GM21423 (cell line): ENCODE measurements around the gene ERC2.

Experiments used
- ATAC-seq: cut with Tn5 transposase; IDR thresholded peaks from one replicate; pipeline ENCODE4 v1.9.1; 2021; ENCODE audit warnings: mild to moderate bottlenecking, moderate library complexity; ENCODE audit not compliant: unreplicated experiment

ERC2 gene

DNA sequence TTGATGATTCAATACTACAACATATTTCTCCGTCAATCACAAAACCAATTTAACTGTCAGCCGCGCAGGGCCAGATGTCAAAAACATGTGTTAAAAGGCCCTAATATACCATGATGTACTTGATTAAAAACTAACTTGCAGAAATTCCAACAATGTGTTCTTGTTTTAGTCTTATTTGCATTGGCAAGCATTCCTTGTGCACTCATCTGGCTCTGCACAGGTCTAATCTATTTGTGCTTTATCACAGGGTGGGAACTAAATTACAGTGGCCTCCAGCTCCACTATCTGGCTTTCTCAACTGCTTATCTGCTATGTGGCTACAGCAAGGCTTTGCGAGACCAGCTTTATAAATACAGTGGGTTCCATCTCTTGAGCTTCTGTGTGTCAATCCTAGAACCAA lies 455.5 kb downstream of the ERC2 start:
- no peak for ATAC-seq

DNA sequence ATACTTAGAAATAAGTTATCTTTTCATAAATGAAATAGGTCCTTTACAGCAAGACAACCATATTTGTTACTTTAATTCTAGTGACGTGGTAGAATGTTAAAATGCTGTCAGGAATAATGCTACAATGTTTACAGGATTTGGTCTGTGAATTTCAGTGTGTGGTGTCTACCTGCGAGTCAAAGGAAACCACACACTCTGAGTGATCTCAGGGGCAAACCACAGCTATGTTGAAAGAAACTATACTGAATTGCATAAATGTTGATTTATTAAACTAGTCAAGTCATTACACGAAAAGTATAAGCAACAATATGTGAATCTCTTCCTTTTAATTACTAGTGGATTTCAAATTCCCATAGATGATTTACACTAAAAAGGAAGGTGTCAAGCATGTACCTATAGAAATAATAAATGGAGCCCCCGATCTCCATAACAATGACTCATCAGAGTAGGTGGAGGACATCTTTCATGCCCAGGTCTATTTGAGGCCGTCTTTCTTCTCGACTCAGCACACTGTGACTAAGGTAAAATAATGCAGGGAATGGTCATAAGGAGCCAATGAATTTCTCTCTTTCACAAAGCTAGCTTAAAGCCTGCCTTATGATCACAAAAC lies 463.0 kb downstream of the ERC2 start:
- ATAC-seq, result no peak

- no peak for ATAC-seq
Measured at GRCh38 chr3:56003129-56003528, 465.1 kb downstream of the ERC2 start.

GRCh38 chr3:56001991-56002390 lies 466.3 kb downstream of the ERC2 start:
- no peak for ATAC-seq

DNA sequence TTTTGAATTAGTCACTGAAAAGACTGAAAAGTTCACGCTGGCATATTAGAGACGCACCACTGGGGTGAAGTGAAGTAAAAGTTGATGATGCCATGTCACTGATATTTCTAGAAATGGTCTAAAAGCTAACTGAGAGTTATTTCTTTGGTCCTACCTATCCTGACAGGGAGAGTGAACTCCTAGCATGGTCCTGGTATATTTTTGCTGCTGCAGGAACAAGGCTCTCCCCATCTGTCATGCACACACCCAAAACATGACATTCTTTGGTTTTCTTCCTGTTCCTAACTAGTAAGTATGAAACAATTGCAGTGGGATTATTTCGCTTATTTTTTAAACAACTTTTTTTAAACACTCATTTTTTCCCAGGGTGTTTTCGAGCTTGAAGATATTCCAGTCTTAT lies 466.7 kb downstream of the ERC2 start:
- no peak for ATAC-seq

DNA sequence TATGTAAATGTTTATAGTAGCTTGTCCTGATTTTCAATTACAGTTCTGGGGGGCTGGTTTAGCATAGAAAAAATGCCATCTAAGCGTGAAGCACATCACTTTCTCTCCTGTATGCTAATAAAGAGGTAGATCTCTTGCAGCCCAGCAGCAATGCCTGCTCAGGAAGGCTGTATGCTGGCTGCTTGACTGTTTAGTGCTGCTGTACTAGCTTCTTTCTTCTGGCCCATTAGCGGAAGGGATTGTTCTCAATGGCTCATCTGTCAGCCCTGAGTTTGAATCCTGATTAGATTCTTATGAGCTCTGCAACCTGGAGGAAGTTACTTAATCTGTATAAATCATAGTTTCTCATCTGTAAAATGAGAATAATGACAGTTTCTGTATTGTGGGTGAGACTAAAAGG lies 478.9 kb downstream of the ERC2 start:
- ATAC-seq, result no peak

DNA sequence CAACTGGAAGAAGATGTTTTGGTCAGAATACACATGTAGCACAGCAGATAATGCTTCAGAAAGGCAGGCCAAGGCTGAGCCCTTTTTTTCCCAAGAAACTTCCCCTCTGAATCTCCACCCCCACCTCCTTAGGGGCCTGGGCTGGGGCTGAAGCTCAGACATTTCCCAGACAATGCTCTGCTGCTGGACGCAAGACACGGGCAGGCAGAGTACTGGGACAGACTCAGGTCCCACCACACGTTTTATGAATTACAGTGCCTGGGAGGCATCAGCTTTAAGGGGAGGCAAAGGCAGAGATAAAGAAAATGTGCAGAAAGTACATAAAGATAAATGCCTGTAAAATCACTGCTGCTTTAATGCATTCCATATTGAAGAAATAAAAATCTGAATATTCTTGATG lies 479.4 kb downstream of the ERC2 start:
- no peak for ATAC-seq

DNA sequence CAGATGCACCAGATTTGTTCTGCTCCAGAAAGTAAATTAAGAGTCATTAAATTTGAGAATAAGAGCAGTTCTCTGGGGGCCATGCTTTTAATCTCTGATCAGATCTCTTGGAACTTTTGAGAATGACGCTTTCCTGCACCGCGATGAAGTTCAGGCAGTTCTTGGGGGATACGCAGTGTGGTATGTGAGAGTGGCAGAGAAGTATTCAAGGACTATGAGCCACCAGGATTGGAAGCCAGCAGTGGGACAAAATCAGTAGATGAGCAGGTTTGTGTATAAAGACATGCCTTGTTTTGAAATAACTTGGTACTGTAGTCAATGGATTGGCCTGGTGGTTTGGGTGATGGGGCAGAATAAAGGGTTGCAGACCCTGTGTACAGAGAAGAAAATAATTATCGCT lies 483.6 kb downstream of the ERC2 start:
- no peak for ATAC-seq

DNA sequence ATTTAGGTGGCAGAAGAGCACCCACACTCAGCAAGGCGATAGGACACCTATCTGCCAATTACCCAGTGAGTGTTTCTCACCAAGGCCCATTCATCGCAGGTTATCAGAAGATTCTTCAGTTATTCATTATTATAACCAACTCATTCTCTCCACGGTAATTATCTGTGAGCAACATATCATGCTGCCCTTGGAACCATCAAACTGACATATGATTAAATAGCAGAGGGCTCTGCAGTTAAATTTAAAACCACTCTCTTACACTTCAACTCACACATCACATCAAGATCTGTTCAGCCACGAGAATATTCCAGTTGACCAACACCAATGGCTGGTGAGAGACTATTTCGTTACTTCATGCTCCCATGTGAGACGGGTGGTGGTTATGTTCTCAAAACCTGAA lies 489.3 kb downstream of the ERC2 start:
- no peak for ATAC-seq

DNA sequence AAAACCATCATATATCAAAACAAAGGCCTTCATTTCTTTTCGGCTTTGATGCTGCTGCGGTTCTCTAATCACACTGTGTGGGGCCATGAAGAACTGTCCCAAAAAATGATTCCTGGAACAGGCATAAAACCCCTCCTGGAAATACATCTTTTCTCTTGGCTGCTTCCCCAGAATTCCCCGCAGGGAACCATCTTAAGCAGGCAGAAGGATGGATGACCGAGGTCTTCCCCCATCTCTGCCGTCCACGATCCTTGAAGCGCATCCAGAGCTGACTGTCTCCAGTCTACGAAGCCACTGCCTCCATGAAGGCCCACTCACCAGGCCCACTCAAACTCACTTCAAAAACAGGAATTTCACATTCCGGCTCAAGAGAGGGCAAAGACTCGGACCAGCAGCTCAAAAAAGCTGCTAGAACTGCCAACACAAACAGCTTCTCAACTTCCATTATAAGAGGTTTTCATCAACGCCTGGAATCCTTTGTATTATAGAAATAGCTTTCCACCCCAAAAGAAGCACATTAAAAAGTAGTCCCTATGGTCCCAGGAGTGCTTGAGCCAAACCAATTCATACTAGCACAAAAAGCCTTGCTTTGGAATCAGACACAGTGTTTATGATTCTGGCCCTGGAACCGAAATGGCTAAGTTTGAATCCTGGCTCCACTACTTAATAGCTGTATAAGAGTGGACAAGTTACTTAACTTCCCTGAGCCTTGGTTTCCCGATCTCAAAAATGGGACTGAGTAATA lies 493.7 kb downstream of the ERC2 start:
- no peak for ATAC-seq

DNA sequence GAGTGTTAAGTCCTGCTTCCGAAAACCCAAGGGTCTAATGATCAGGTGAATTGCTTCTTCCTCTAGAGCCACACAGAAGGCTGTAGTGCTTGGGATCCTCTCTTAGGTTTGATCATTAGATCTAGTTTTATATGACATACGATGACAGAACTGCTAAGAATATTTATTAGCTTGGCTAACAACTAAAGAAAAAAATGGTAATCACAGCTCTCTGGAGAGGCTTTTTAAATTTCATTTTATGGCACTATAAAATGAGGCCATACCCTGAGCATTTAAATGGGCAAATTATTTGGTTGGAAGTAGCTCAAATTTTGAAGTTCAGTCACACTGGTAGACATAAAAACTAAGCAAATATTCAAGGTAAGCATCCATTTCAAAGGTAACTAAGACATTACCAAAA lies 498.6 kb downstream of the ERC2 start:
- ATAC-seq, result no peak

DNA sequence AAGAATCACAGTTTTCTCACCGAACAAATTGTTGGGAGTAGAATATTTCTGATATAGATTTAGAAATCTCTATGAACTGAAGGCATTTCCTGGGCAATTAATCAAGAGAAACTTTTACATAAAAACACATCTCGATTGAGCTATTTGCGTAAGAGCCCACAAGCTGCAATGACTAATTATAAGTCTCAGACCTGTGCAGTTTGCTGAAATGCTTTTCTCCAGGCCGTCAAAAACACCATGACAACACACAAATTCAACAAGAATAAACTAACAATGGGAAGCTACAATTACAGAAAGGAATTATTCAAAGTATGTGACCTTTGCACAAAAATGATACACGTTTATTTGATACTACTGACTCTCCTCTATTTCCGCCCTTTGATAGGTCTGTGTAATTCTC lies 499.9 kb downstream of the ERC2 start:
- no peak for ATAC-seq

- no peak for ATAC-seq
Measured at GRCh38 chr3:55966566-55966965, 501.7 kb downstream of the ERC2 start.

DNA sequence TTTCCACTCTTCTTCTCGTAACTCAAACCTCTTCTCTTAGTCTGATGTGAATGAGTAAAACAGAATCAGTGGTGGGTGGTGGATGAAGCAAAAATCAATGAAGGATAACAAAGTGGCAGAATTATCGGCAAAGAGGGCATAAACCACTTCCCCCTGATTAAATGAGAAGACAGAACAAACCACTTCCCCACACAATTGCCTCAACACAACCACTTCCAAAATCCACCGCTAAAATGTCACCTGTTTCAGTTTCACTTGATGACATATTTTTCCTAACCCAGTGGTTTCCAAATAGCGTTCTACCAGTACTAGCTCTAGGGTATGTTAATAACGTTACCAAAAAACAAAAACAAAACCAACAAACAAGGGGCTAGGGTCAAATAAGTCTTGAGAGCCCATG lies 502.5 kb downstream of the ERC2 start:
- no peak for ATAC-seq

GRCh38 chr3:55964491-55964985 lies 503.7 kb downstream of the ERC2 start:
- no peak for ATAC-seq

DNA sequence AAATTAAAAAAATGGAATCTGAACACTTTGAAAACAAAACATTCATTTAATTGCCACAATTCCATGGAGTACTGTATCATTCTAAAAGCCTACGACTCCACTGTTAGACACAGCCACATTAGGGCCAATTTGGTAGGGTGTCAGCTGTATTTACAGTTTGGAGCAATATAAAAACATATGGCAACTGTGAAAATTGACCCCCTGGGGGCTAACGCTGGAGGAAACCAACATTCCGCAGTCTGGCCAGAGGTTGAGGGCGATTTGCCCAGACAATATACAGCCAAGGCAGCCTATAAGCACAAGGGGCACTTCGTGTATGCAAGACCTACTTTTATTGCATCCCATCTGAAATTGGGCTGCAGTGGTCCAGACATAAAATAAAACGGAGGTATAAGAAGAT lies 504.7 kb downstream of the ERC2 start:
- no peak for ATAC-seq

- no peak for ATAC-seq
Measured at GRCh38 chr3:55959471-55960080, 508.7 kb downstream of the ERC2 start.

- no peak for ATAC-seq
Measured at GRCh38 chr3:55958605-55959004, 509.7 kb downstream of the ERC2 start.

DNA sequence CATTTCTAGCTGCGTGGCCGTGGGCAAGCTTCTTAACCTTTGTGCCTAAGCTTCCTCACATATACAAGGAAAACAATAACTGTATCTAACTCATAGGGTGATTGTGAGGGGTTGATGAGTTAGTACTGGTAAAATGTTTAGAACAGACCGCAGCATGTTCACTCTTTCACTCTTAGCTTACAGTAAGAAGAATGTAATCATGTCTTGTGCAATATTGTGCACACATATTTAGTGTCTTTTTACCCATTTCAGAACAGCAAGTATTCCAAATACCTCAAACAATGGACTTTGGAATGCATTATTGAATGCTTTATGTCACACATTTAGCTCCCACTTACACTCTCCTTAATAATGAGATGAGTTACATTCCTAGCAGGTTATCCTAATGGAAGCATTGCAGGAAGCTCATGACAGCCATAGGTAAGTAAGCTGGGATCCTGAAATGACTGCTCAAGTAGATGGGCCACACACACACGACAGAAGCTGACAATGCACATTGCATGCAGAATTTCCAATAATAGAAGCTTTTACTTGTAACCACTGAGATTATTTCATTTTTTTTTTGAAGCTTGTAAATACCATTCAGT lies 512.3 kb downstream of the ERC2 start:
- no peak for ATAC-seq

DNA sequence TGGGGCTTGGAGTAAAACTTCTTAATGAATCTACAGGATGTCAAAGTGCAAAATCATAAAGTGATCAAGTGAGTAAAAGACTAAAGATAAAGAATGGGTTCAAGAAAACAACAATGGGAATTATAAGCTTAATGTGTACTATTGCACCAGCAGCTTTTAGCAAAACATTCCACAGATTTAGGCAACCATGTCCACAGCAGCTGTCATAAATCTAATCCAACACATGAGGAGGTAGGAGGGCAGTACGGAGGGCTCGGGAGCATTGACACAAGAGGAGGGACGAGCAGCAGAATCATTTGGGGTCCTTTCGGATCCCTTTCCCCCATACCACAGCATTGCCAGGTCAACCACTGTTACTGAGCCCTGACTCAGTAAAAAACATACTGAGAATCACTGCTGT lies 516.9 kb downstream of the ERC2 start:
- ATAC-seq, result no peak

DNA sequence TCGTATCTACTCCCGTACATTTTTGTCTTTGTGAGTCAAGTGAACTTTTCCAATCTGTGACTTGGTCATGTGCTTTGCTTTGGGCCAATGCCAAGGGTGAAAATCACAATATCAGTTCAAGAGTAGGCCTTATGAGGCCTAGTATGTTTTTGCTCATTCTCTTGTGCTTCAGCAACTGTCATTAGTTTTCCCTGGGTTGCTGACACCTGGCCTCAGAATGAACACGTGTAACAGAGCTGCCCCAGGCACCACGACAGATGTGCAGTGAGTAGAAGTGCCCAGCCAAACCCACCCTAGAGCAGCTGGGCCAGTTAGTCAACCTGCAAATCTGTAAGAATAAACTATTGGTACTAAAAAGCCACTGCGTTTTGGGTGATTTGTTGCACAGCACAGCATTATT lies 520.9 kb downstream of the ERC2 start:
- ATAC-seq, result no peak

GRCh38 chr3:55946574-55947160 lies 521.6 kb downstream of the ERC2 start:
- ATAC-seq, result no peak
